WERI-Rb-1 (cell line): ENCODE data around the gene MAGEL2.
"Not testable (repeated sequence)": the region's sequence is repeated elsewhere in the genome, so short reads cannot be mapped to it uniquely, and the experiment has no call there.

Experiments used
- DNase-seq: peaks from one replicate; pipeline ENCODE4 v3.0.0-alpha.2; 2020
- H3K27ac ChIP-seq: fragments of 250-450 bp; sonication (Bioruptor Pico); 2 replicates; pipeline ENCODE4 v1.5.1; 2020; ENCODE audit warnings: mild to moderate bottlenecking, moderate library complexity
- H3K27me3 ChIP-seq: fragments of 250-450 bp; sonication (Bioruptor Pico); 2 replicates; pipeline ENCODE4 v1.5.1; 2021; ENCODE audit warnings: mild to moderate bottlenecking, low read depth, moderate library complexity; ENCODE audit not compliant: insufficient read depth, severe bottlenecking
- H3K36me3 ChIP-seq: fragments of 250-450 bp; sonication (Bioruptor Pico); 2 replicates; pipeline ENCODE4 v1.5.1; 2020; ENCODE audit warnings: mild to moderate bottlenecking, moderate library complexity
- H3K4me3 ChIP-seq: 2 replicates; pipeline ENCODE4 v1.5.1; 2011; ENCODE audit warnings: low read depth, mild to moderate bottlenecking, control low read depth, low read length
- H3K9me3 ChIP-seq: fragments of 250-450 bp; sonication (Bioruptor Pico); 2 replicates; pipeline ENCODE4 v1.5.1; 2021; ENCODE audit warnings: mild to moderate bottlenecking, moderate library complexity; ENCODE audit not compliant: severe bottlenecking
- TF ChIP-seq, protein P1 (sequence below): IDR thresholded peaks from 2 replicates; pipeline ENCODE4 v1.5.1; 2011; ENCODE audit warnings: low read depth, mild to moderate bottlenecking, control low read depth, inconsistent platforms, low read length

Gene MAGEL2

DNA sequence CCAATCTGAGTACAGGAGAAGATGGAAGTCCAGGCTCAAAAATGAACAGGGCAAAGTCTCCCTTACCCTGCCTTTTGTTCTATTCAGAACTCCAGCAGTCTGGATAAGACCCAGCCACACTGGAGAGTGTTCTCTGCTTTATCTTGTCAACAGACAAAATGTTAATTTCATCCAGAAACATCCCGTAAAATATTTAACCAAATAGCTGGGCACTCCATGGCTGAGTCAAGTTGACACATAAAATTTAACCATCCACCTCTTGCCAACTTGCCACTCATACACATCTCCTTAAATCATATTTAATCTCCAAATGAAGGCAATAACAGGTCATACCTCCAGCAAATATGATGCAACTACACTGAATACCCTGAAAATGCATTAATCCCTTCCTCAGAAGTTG is 48.6 kb downstream of the MAGEL2 start:
- no peaks in the 10 kb centered on the region for H3K9me3 ChIP-seq

DNA sequence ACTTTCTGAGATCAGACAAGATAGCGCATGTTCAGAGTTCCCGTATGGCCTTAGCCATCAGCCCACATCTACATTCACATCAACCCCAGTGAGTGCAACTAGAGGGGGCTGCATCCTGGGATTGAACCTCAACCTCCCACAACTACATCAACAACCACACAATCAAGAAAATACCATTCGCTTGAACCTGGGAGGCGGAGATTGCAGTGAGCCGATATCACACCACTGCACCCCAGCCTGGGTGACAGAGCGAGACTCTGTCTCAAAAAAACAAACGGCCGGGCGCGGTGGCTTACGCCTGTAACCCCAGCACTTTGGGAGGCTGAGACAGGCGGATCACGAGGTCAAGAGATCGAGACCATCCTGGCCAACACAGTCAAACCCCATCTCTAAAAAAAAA is 50.4 kb downstream of the MAGEL2 start:
- not testable (repeated sequence) for H3K27me3 ChIP-seq, H3K36me3 ChIP-seq, H3K4me3 ChIP-seq, H3K9me3 ChIP-seq, H3K27ac ChIP-seq, DNase-seq

More for the DNA sequence above, 48.6 kb downstream of the MAGEL2 start:
- TF ChIP-seq, protein P1, sequence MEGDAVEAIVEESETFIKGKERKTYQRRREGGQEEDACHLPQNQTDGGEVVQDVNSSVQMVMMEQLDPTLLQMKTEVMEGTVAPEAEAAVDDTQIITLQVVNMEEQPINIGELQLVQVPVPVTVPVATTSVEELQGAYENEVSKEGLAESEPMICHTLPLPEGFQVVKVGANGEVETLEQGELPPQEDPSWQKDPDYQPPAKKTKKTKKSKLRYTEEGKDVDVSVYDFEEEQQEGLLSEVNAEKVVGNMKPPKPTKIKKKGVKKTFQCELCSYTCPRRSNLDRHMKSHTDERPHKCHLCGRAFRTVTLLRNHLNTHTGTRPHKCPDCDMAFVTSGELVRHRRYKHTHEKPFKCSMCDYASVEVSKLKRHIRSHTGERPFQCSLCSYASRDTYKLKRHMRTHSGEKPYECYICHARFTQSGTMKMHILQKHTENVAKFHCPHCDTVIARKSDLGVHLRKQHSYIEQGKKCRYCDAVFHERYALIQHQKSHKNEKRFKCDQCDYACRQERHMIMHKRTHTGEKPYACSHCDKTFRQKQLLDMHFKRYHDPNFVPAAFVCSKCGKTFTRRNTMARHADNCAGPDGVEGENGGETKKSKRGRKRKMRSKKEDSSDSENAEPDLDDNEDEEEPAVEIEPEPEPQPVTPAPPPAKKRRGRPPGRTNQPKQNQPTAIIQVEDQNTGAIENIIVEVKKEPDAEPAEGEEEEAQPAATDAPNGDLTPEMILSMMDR = no peak
- Histone ChIP-seq H3K4me3 (no peak overlapping the region), H3K27ac (no peak overlapping the region), H3K27me3 (peaks cover 10% of the 10 kb centered on the region), H3K36me3 (no peaks in the 10 kb centered on the region)
- DNase-seq = no peak

DNA sequence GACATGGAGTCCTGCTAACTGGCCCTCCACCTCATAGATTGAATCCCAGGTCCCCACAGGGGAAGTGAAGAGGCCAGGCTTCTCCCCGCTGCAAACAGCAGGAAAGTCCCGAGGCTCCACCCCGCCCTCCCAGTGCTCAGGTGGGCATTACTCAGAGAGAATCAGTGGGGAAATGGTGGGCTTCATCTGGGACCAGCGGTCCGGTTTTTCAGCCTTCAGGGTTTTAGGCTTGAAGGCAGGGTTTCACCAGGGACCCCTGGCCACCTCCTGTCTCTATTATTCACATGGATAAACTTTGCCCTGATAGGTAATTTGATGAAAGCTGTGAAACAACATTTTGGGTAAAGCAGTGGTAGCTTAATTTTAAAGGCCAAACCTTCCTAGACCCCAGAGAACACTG is 50.9 kb downstream of the MAGEL2 start:
- H3K27me3 ChIP-seq = peaks cover 3% of the 10 kb centered on the region

DNA sequence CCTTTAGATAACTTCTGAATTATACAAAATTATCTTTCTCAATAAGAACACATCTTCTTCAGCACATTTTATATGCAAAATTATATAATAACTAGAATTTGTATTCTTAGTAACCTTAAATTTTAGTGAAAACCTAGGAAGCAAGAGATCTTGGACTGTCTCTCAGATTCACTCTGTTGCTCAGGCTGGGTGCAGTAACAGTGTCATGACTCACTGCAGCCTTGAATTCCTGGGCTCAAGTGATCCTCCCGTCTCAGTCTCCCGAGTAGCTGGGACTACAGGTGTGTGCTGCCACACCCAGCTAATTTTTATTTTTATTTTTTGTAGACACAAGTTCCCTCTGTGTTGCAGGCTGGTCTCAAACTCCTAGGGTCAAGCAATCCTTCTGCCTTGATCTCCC is 52.3 kb downstream of the MAGEL2 start:
- Histone ChIP-seq H3K27me3 (peaks cover 3% of the 10 kb centered on the region), H3K9me3 (no peaks in the 10 kb centered on the region), H3K27ac (no peak overlapping the region), H3K36me3 (no peaks in the 10 kb centered on the region), H3K4me3 (no peak overlapping the region)
- no peak for DNase-seq
- TF ChIP-seq, protein P1 = no peak

More for the DNA sequence above, 50.9 kb downstream of the MAGEL2 start:
- TF ChIP-seq, protein P1 = no peak
- no peak for DNase-seq
- Histone ChIP-seq H3K9me3 (no peaks in the 10 kb centered on the region), H3K36me3 (no peaks in the 10 kb centered on the region), H3K27ac (no peak overlapping the region), H3K4me3 (no peak overlapping the region)

DNA sequence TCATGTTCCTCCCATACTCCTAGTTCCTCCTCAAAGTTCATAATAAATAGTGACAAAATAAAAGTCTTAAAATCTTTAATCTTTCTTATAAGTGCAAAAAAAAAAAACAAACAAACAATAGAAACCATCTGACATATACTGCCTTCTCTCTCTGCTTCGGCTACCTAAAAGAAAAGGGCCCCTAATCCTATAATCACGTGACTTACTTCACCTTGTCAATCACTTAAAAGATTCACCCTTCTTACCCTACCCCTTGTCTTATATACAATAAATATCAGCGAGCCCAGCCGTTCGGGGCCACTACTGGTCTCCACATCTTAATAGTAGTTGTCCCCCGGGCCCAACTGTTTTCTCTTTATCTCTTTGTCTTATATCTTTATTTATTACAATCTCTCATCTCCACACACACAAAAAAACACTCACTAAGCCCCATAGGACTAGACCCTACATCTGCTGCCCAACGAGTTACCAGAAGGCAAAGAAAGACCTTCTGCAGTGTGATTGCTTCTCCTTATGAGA is 53.4 kb downstream of the MAGEL2 start:
- TF ChIP-seq, protein P1 = no peak
- Histone ChIP-seq H3K36me3 (no peaks in the 10 kb centered on the region), H3K9me3 (no peaks in the 10 kb centered on the region), H3K27ac (no peak overlapping the region), H3K27me3 (peaks cover 6% of the 10 kb centered on the region), H3K4me3 (no peak overlapping the region)
- DNase-seq = no peak
